ENCODE results near the gene CSNK1G3.

DNA sequence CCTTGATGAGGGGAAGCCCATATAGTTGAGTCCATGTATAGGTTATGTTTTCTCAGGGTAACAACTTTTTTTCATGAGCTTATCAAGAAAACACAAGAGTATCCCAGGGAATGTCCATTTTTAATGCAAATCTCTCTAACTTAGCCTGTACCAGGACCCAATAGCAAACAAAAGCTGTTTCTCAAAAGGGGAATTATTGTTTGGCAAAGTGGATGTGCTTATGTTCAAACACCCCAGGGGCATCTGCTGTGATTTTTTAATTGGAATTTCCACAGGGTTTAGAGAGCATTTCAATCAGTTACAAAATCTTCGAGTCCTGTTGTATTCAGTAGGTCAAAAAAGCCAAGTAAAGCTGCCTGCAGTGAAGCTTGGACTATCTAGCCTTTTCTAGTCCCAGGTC, 33.4 kb upstream of the CSNK1G3 start:
- TF ChIP-seq, protein P1, sequence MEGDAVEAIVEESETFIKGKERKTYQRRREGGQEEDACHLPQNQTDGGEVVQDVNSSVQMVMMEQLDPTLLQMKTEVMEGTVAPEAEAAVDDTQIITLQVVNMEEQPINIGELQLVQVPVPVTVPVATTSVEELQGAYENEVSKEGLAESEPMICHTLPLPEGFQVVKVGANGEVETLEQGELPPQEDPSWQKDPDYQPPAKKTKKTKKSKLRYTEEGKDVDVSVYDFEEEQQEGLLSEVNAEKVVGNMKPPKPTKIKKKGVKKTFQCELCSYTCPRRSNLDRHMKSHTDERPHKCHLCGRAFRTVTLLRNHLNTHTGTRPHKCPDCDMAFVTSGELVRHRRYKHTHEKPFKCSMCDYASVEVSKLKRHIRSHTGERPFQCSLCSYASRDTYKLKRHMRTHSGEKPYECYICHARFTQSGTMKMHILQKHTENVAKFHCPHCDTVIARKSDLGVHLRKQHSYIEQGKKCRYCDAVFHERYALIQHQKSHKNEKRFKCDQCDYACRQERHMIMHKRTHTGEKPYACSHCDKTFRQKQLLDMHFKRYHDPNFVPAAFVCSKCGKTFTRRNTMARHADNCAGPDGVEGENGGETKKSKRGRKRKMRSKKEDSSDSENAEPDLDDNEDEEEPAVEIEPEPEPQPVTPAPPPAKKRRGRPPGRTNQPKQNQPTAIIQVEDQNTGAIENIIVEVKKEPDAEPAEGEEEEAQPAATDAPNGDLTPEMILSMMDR (IDR thresholded peaks at IDR 0.05), result no peak
- no peak for TF ChIP-seq POLR2A (IDR thresholded peaks at IDR 0.05)
